Measurements from ENCODE around the gene FGA. TPM values are rescaled to one million over a fixed set of nuclear protein-coding genes. Genes with fewer than 3 reads are reported as not detected.

Gene FGA
- total and polyA plus RNA-seq, 7 donors, result 0.79 to 0.83 TPM; not detected in 5

- Histone ChIP-seq H3K27me3 (ENCODE audit: insufficient read depth in 3 of 3, low read length in 2 of 3) (peaks cover 0 to 3% (median 0%) of the 10 kb centered on the region in 3 donors), H3K9me3 (no peaks in the 10 kb centered on the region), H3K4me1 (no peaks in the 10 kb centered on the region), H3K27ac (no peak overlapping the region), H3K36me3 (ENCODE audit: insufficient read depth in 1 of 2, low read depth in 1 of 2) (no peaks in the 10 kb centered on the region), H3K4me3 (no peak overlapping the region)
- intact Hi-C loops (cut with DNase I), result no loop called here
- no peak for TF ChIP-seq CTCF (IDR thresholded peaks at IDR 0.05)
- WGBS, 3 donors, result 82 to 91% (median 85%) methylated on average over 1 of the region's 1 CpG
- no peak for ATAC-seq
- no peak for DNase-seq
Observed at GRCh38 chr4:154611833-154612232, 21.3 kb upstream of the FGA start.

GRCh38 chr4:154610582-154610981 is 20.0 kb upstream of the FGA start:
- DNase-seq (no peak), ATAC-seq (no peak)
- TF ChIP-seq CTCF (IDR thresholded peaks at IDR 0.05), result no peak
- Histone ChIP-seq H3K4me1 (no peaks in the 10 kb centered on the region), H3K36me3 (ENCODE audit: insufficient read depth in 1 of 2, low read depth in 1 of 2) (no peaks in the 10 kb centered on the region), H3K27ac (no peak overlapping the region), H3K27me3 (ENCODE audit: insufficient read depth in 3 of 3, low read length in 2 of 3) (peaks cover 0 to 3% (median 0%) of the 10 kb centered on the region in 3 donors), H3K9me3 (no peaks in the 10 kb centered on the region), H3K4me3 (no peak overlapping the region)
- WGBS, 3 donors, result 50 to 60% (median 52%) methylated on average over 4 of the region's 4 CpGs
- intact Hi-C loops (cut with DNase I), result no loop called here

GRCh38 chr4:154609532-154609931 is 19.0 kb upstream of the FGA start:
- H3K27ac ChIP-seq, result no peak overlapping the region
- intact Hi-C loops (cut with DNase I), result no loop called here
- no peaks in the 10 kb centered on the region for H3K9me3 ChIP-seq
- ATAC-seq (no peak), DNase-seq (no peak)
- H3K4me1 ChIP-seq, result no peaks in the 10 kb centered on the region
- H3K27me3 ChIP-seq (ENCODE audit: insufficient read depth in 3 of 3, low read length in 2 of 3), result peaks cover 0 to 3% (median 0%) of the 10 kb centered on the region in 3 donors
- 79 to 80% (median 79%) methylated on average over 4 of the region's 4 CpGs for WGBS, 3 donors
- TF ChIP-seq CTCF (IDR thresholded peaks at IDR 0.05), result no peak
- no peaks in the 10 kb centered on the region for H3K36me3 ChIP-seq (ENCODE audit: insufficient read depth in 1 of 2, low read depth in 1 of 2)
- no peak overlapping the region for H3K4me3 ChIP-seq

GRCh38 chr4:154608361-154609252 is 18.1 kb upstream of the FGA start:
- Histone ChIP-seq H3K4me1 (no peaks in the 10 kb centered on the region), H3K4me3 (no peak overlapping the region), H3K27me3 (ENCODE audit: insufficient read depth in 3 of 3, low read length in 2 of 3) (peaks cover 0 to 3% (median 0%) of the 10 kb centered on the region in 3 donors), H3K9me3 (no peaks in the 10 kb centered on the region), H3K27ac (no peak overlapping the region), H3K36me3 (ENCODE audit: insufficient read depth in 1 of 2, low read depth in 1 of 2) (no peaks in the 10 kb centered on the region)
- ATAC-seq (no peak), DNase-seq (no peak)
- intact Hi-C loops (cut with DNase I), result no loop called here
- WGBS, 3 donors, result 73 to 85% (median 78%) methylated on average over 3 of the region's 3 CpGs
- TF ChIP-seq CTCF (IDR thresholded peaks at IDR 0.05), result no peak
